CD4-positive, alpha-beta memory T cell (primary cell): Measurements from ENCODE around the gene PEX14. TPM values are rescaled to one million over a fixed set of nuclear protein-coding genes. Genes with fewer than 3 reads are reported as not detected.

ENCODE experiments used
- CTCF ChIA-PET: fragments of 350-600 bp; sonication (Branson Sonifier 250); formaldehyde crosslinking; loops from one replicate; lab custom pipeline; 2021; ENCODE audit warnings: inconsistent platforms; ENCODE audit not compliant: partially characterized antibody; lab: Charles Lee
- POLR2A ChIA-PET: fragments of 350-600 bp; sonication (Branson Sonifier 250); formaldehyde crosslinking; loops from one replicate; lab custom pipeline; 2021; ENCODE audit not compliant: partially characterized antibody; lab: Charles Lee
- DNase-seq, 5 donors: peaks; one replicate each; pipeline versions ENCODE4 v3.0.0 to v3.0.0-alpha.2; 2020 to 2022; ENCODE audit warnings: mixed read lengths in 1 of 5
- H3K27ac ChIP-seq: one replicate; pipeline ENCODE4 v1.7.0; 2013; ENCODE audit warnings: low read depth, low read length
- H3K27me3 ChIP-seq: 2 replicates; pipeline ENCODE4 v1.7.0; 2013; ENCODE audit warnings: mild to moderate bottlenecking, low read length, moderate library complexity; ENCODE audit not compliant: insufficient read depth
- H3K36me3 ChIP-seq: 2 replicates; pipeline ENCODE4 v1.7.0; 2013; ENCODE audit warnings: mild to moderate bottlenecking, low read length, moderate library complexity; ENCODE audit not compliant: insufficient read depth
- H3K4me1 ChIP-seq: 2 replicates; pipeline ENCODE4 v1.7.0; 2013; ENCODE audit warnings: mild to moderate bottlenecking, low read length, moderate library complexity; ENCODE audit not compliant: insufficient read depth
- H3K4me3 ChIP-seq, 2 donors: one replicate each; pipeline ENCODE4 v1.7.0; 2013; ENCODE audit warnings: low read length in 2 of 2, mild to moderate bottlenecking in 1 of 2
- H3K9me3 ChIP-seq, 2 donors: one replicate each; pipeline ENCODE4 v1.7.0; 2013; ENCODE audit warnings: low read length in 2 of 2, control low read depth in 1 of 2; ENCODE audit not compliant: control insufficient read depth in 1 of 2
- H3K27ac Mint-ChIP-seq, 7 donors: one replicate each; pipeline ENCODE4 v1.8.0; 2020 to 2021; ENCODE audit warnings: mixed read lengths in 7 of 7, mild to moderate bottlenecking in 6 of 7, inconsistent platforms in 3 of 7, moderate library complexity in 3 of 7
- H3K27me3 Mint-ChIP-seq, 2 donors: one replicate each; pipeline ENCODE4 v1.8.0; 2020 to 2021; ENCODE audit warnings: mixed read lengths in 2 of 2
- H3K36me3 Mint-ChIP-seq, 2 donors: one replicate each; pipeline ENCODE4 v1.8.0; 2020 to 2021; ENCODE audit warnings: mixed read lengths in 2 of 2, inconsistent platforms in 1 of 2, mild to moderate bottlenecking in 1 of 2
- H3K4me1 Mint-ChIP-seq, 4 donors: one replicate each; pipeline ENCODE4 v1.8.0; 2020 to 2021; ENCODE audit warnings: mixed read lengths in 4 of 4, mild to moderate bottlenecking in 1 of 4
- H3K4me3 Mint-ChIP-seq, 8 donors: one replicate each; pipeline ENCODE4 v1.8.0; 2020 to 2021; ENCODE audit warnings: mixed read lengths in 8 of 8, mild to moderate bottlenecking in 7 of 8, moderate library complexity in 6 of 8, inconsistent platforms in 3 of 8
- H3K9me3 Mint-ChIP-seq, 8 donors: one replicate each; pipeline ENCODE4 v1.8.0; 2020 to 2021; ENCODE audit warnings: mixed read lengths in 8 of 8, mild to moderate bottlenecking in 5 of 8, inconsistent platforms in 3 of 8, moderate library complexity in 1 of 8
- intact Hi-C: fragments of 100-400 bp; cut with micrococcal nuclease; formaldehyde crosslinking; loops from one replicate; pipeline ENCODE4 v1.15.1; 2023
- polyA plus RNA-seq, 2 donors: library from polyadenylated mRNA; unstranded; fragments of 300-500 nt; fragmentation: Illumina TruSeq; gene quantifications; one replicate each; pipeline ENCODE4 v1.2.3, GENCODE V29; 2021
- total RNA-seq, 2 experiments: library from RNA; stranded (reverse); gene quantifications; one replicate each; pipeline ENCODE4 v1.2.3, GENCODE V29; 2021

Gene PEX14
- total and polyA plus RNA-seq, 4 experiments from 2014 or later, result 3.1 to 16.1 (median 9.9) TPM

DNA sequence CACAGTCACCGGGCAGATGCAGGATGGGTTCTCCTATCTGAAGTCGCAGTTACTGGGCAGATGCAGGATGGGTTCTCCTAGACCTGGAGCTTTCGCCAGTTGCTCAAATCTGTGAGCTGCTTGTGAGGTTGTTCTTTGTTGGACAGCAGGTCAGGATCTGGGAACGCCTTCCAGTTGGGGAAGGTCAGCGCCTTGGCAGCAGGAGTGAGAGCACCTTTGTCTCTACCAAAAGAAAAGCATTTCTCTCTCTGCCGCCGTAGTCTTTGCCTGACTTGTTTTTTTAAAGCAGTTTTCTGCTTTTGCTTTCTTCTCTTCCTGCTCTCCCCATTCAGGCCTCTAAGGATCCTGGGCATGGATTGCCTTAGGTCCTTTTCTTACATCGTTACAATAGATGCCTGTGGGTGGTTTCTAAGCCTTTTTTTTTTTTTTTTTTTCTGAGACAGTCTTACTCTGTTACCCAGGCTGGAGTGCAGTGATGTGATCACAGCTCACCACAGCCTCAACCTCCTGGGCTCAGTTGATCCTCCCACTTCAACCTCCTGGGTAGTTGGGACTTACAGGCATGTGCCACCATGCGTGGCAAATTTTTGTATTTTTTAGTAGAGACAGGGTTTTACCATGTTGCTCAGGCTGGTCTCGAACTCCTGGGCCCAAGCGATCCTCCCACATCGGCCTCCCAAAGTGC lies 15.7 kb downstream of the PEX14 start:
- intact Hi-C loops, result loop anchor here (5.0 kb wide), 1 partner anchor 113 kb away; no protein-coding TSS in a partner anchor
- Mint-ChIP-seq H3K4me3 (no peak overlapping the region), H3K27ac (peak overlapping the region in 1 of 7 donors; percentile 17), H3K4me1 (peaks cover 10 to 19% (median 12%) of the 10 kb centered on the region in 4 donors), H3K9me3 (no peaks in the 10 kb centered on the region), H3K27me3 (no peaks in the 10 kb centered on the region), H3K36me3 (peaks cover 14% of the 10 kb centered on the region in 2 donors)
- peaks cover 4% of the 10 kb centered on the region for H3K36me3 ChIP-seq
- CTCF ChIA-PET, result interaction anchor here (6.2 to 9.4 kb wide), 2 partner anchors 15 to 61 kb away, joined by 76 to 111 read pairs; partner anchors contain the start of gene CENPS
- no peak for DNase-seq
- peaks cover 7% of the 10 kb centered on the region for H3K4me1 ChIP-seq
- POLR2A ChIA-PET, result no interaction called here
- no peaks in the 10 kb centered on the region for H3K27me3 ChIP-seq
- no peaks in the 10 kb centered on the region for H3K9me3 ChIP-seq
- H3K4me3 ChIP-seq, result no peak overlapping the region
- H3K27ac ChIP-seq, result no peak overlapping the region

DNA sequence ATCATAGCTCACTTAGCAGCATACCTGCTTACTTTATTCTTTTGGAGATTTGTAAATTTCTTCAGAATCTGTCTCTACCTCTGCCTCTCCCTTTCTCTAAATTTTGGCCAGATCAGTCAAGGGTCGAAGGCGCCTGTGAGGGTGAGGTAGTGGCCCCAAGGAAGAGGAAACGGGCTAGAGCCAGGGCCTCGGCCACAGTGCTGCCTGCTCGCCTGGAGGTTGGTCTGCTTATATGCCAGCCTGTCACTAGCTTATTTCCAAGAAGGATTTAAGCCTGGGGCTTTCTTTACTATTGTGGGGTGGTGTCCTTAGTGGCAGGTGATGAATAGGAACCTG lies 19.6 kb downstream of the PEX14 start:
- intact Hi-C loops, result loop anchor here (1.0 to 5.0 kb wide), 2 partner anchors 64 to 117 kb away; partner anchors contain the start of gene CENPS
- no peaks in the 10 kb centered on the region for H3K9me3 ChIP-seq
- Mint-ChIP-seq H3K36me3 (peaks cover 7 to 14% of the 10 kb centered on the region in 2 donors), H3K27ac (peak overlapping the region in 4 of 7 donors; percentile 58 to 96 (median 94)), H3K27me3 (no peaks in the 10 kb centered on the region), H3K4me1 (peaks cover 20 to 33% (median 28%) of the 10 kb centered on the region in 4 donors), H3K4me3 (peak overlapping the region in 4 of 8 donors; percentile 49 to 90 (median 88)), H3K9me3 (no peaks in the 10 kb centered on the region)
- no peak overlapping the region for H3K27ac ChIP-seq
- peak overlapping the region in 1 of 2 donors; percentile 77 for H3K4me3 ChIP-seq
- H3K36me3 ChIP-seq, result peaks cover 1% of the 10 kb centered on the region
- no peaks in the 10 kb centered on the region for H3K27me3 ChIP-seq
- peaks cover 21% of the 10 kb centered on the region for H3K4me1 ChIP-seq
- ChIA-PET CTCF (interaction anchor here (0.7 to 9.4 kb wide), 32 partner anchors 9 to 450 kb away, joined by 3 to 111 read pairs (median 6); partner anchors contain the start of genes CENPS, DFFA and PEX14), POLR2A (interaction anchor here (1.1 to 3.9 kb wide), 5 partner anchors 13 to 372 kb away, joined by 4 to 28 read pairs (median 10); partner anchors contain the start of genes CENPS and KIF1B)
- DNase-seq, result no peak

DNA sequence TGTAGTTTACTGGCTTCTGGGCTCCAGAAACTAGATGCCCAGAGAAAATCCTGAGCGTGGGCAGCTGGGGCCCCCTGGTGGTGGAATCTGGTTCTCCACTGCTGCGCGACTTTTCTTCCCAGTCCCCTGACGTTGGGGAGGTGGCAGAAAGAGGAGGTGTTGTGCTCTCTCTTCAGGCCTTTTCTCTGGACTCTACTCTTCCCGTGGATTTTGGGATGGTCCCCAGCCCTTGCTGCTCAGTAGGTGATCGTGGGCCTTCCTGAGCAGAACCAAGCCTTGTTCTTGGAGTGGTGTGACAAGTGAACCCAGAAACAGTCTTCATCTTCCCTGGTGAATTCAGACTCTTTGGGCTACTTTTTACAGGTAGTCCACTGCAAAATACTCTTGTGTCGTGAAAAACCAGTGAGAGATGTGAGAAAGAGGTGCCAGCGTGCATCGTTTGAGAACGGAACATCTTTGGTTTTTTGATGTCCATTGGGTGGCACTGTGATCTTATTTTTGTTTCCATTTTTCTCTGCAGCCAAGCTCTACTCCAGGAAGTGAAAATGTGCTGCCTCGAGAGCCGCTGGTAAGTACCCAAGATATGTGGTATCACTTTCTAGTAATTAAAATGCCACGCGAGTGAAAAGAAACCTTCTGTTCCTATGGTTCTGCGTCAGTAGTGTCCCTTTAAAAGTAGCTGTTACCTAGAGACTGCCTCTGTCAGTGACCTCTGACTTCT lies 20.2 kb downstream of the PEX14 start:
- DNase-seq, result peak; percentile 71 to 75 (median 75)
- Histone ChIP-seq H3K4me1 (peaks cover 21% of the 10 kb centered on the region), H3K4me3 (peak overlapping the region; percentile 77 to 88), H3K27me3 (no peaks in the 10 kb centered on the region), H3K27ac (peak overlapping the region; percentile 53), H3K36me3 (no peaks in the 10 kb centered on the region), H3K9me3 (no peaks in the 10 kb centered on the region)
- peaks cover 2 to 10% of the 10 kb centered on the region in 2 donors for H3K36me3 Mint-ChIP-seq
- H3K27me3 Mint-ChIP-seq, result no peaks in the 10 kb centered on the region
- ChIA-PET POLR2A (interaction anchor here (0.8 to 3.9 kb wide), 10 partner anchors 9 to 415 kb away, joined by 3 to 28 read pairs (median 4); partner anchors contain the start of genes CENPS and KIF1B), CTCF (interaction anchor here (0.7 to 9.4 kb wide), 38 partner anchors 9 to 449 kb away, joined by 3 to 111 read pairs (median 4); partner anchors contain the start of genes CENPS, DFFA and PEX14)
- intact Hi-C loops, result loop anchor here (1.0 to 5.0 kb wide), 6 partner anchors 16 to 447 kb away; partner anchors contain the start of gene CENPS
- no peaks in the 10 kb centered on the region for H3K9me3 Mint-ChIP-seq
- H3K4me3 Mint-ChIP-seq, result peak overlapping the region; percentile 82 to 92 (median 88)
- peak overlapping the region; percentile 58 to 96 (median 93) for H3K27ac Mint-ChIP-seq
- H3K4me1 Mint-ChIP-seq, result peaks cover 21 to 36% (median 29%) of the 10 kb centered on the region in 4 donors

DNA sequence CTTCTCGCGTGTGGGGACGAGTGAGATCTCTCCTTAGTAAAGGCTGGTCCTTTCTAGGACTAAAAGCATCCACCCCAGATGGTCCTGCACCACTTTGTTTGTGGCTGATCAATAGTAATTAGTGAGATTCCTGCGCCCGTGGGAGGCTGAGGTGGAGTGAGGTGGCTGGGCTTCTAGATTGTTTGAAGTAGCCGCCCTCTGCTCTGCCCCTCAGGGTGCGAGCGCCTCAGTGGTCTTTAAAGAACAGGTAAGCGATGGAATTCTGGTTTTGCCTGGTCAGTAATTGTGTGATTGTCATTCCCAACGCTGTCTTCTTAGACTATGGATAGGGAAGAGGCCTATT lies 20.7 kb downstream of the PEX14 start:
- peaks cover 21 to 37% (median 29%) of the 10 kb centered on the region in 4 donors for H3K4me1 Mint-ChIP-seq
- H3K9me3 Mint-ChIP-seq, result no peaks in the 10 kb centered on the region
- H3K27me3 Mint-ChIP-seq, result no peaks in the 10 kb centered on the region
- intact Hi-C loops, result loop anchor here (1.0 kb wide), 4 partner anchors 16 to 447 kb away; no protein-coding TSS in a partner anchor
- Histone ChIP-seq H3K4me3 (peak overlapping the region in 1 of 2 donors; percentile 77), H3K27ac (peak overlapping the region; percentile 53), H3K36me3 (no peaks in the 10 kb centered on the region), H3K9me3 (no peaks in the 10 kb centered on the region), H3K27me3 (no peaks in the 10 kb centered on the region), H3K4me1 (peaks cover 21% of the 10 kb centered on the region)
- H3K36me3 Mint-ChIP-seq, result peaks cover 0 to 9% of the 10 kb centered on the region in 2 donors
- POLR2A ChIA-PET, result interaction anchor here (0.8 to 3.9 kb wide), 9 partner anchors 8 to 415 kb away, joined by 3 to 28 read pairs (median 4); partner anchors contain the start of gene CENPS
- peak overlapping the region; percentile 82 to 92 (median 88) for H3K4me3 Mint-ChIP-seq
- no peak for DNase-seq
- H3K27ac Mint-ChIP-seq, result peak overlapping the region; percentile 58 to 96 (median 93)
- CTCF ChIA-PET, result interaction anchor here (0.8 to 9.4 kb wide), 24 partner anchors 10 to 449 kb away, joined by 3 to 111 read pairs (median 5); partner anchors contain the start of genes CENPS and PEX14

DNA sequence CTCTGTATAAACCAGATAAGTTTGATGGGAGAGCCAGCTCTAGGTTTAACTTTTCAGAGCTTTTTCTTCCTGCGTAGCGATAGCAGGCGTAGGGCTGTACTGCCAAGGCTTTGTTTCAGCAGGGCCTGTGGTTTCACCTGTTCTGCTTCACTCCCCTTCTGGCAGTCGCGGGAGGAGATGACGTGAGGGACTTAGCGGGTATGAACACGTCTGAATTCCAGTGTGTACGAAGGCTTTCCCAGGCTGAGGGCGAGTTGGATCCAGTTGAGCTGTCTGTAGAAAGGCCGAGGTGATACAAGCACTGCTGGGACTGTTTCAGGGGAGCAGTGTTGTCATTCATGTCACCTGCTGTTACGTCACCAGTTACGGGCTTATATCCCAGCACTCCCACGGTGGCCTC lies 21.2 kb downstream of the PEX14 start:
- CTCF ChIA-PET, result interaction anchor here (0.5 to 9.4 kb wide), 8 partner anchors 9 to 924 kb away, joined by 3 to 111 read pairs (median 28); partner anchors contain the start of gene CENPS
- Histone ChIP-seq H3K4me3 (no peak overlapping the region), H3K4me1 (peaks cover 21% of the 10 kb centered on the region), H3K9me3 (no peaks in the 10 kb centered on the region), H3K27ac (peak overlapping the region; percentile 53), H3K27me3 (no peaks in the 10 kb centered on the region), H3K36me3 (no peaks in the 10 kb centered on the region)
- Mint-ChIP-seq H3K4me3 (peak overlapping the region; percentile 39 to 90 (median 86)), H3K36me3 (peaks cover 0 to 9% of the 10 kb centered on the region in 2 donors), H3K27ac (peak overlapping the region in 6 of 7 donors; percentile 35 to 93 (median 84)), H3K4me1 (peaks cover 21 to 37% (median 29%) of the 10 kb centered on the region in 4 donors), H3K27me3 (no peaks in the 10 kb centered on the region), H3K9me3 (no peaks in the 10 kb centered on the region)
- peak in 2 of 5 donors; percentile 21 to 49 for DNase-seq
- intact Hi-C loops, result loop anchor here (1.0 kb wide), 4 partner anchors 15 to 446 kb away; no protein-coding TSS in a partner anchor
- POLR2A ChIA-PET, result interaction anchor here (1.1 to 3.9 kb wide), 5 partner anchors 13 to 370 kb away, joined by 3 to 28 read pairs (median 10); partner anchors contain the start of gene CENPS

DNA sequence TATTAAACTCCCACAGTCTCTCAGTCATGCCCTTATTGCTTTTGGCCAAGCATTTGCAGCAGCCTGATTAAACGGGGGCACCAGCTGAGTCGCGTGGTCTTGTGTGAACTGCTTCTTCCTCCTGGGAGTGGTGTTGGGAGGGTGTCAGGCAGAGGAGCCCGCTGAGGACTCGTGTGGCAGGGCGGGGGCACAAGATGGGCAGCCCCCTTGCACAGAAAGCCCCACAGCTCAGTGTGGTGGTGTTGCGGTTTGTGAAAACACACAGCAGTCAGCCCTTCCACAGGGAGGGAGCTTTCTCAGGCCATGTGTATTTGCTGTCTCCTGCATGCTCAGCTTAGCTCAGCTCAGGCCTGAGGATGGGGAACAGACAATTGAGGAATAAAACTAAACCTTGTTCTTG lies 22.4 kb downstream of the PEX14 start:
- H3K27me3 ChIP-seq, result no peaks in the 10 kb centered on the region
- CTCF ChIA-PET, result interaction anchor here (0.6 to 9.4 kb wide), 8 partner anchors 8 to 454 kb away, joined by 3 to 111 read pairs (median 15); partner anchors contain the start of gene CENPS
- no peak overlapping the region for H3K4me3 ChIP-seq
- H3K27ac ChIP-seq, result no peak overlapping the region
- no peaks in the 10 kb centered on the region for H3K36me3 ChIP-seq
- H3K27ac Mint-ChIP-seq, result peak overlapping the region in 1 of 7 donors; percentile 35
- DNase-seq, result no peak
- H3K4me1 Mint-ChIP-seq, result peaks cover 24 to 40% (median 32%) of the 10 kb centered on the region in 4 donors
- POLR2A ChIA-PET, result no interaction called here
- H3K27me3 Mint-ChIP-seq, result no peaks in the 10 kb centered on the region
- intact Hi-C loops, result no loop called here
- H3K9me3 Mint-ChIP-seq, result no peaks in the 10 kb centered on the region
- H3K4me3 Mint-ChIP-seq, result peak overlapping the region in 1 of 8 donors; percentile 13
- no peaks in the 10 kb centered on the region for H3K9me3 ChIP-seq
- peaks cover 24% of the 10 kb centered on the region for H3K4me1 ChIP-seq
- peaks cover 0 to 9% of the 10 kb centered on the region in 2 donors for H3K36me3 Mint-ChIP-seq
